ENCODE data around the gene SLC40A1.

The SLC40A1 gene

GRCh38 chr2:189595417-189595816 is 14.8 kb upstream of the SLC40A1 start:
- Histone ChIP-seq H3K36me3 (ENCODE audit: control insufficient read depth, insufficient read depth, low read length, severe bottlenecking) (no peaks in the 10 kb centered on the region), H3K9ac (ENCODE audit: low read length) (no peak overlapping the region), H3K4me3 (ENCODE audit: low read length) (no peak overlapping the region), H3K27me3 (replicated peaks; ENCODE audit: control insufficient read depth, insufficient read depth, low read length) (no peaks in the 10 kb centered on the region), H3K9me3 (ENCODE audit: control insufficient read depth, low read length) (no peaks in the 10 kb centered on the region), H3K4me1 (ENCODE audit: control insufficient read depth, insufficient read depth, low read length) (peaks cover 22% of the 10 kb centered on the region)
- DNase-seq (ENCODE audit: low read depth) = no peak

GRCh38 chr2:189594305-189594704 is 13.7 kb upstream of the SLC40A1 start:
- Histone ChIP-seq H3K36me3 (ENCODE audit: control insufficient read depth, insufficient read depth, low read length, severe bottlenecking) (no peaks in the 10 kb centered on the region), H3K9ac (ENCODE audit: low read length) (no peak overlapping the region), H3K4me3 (ENCODE audit: low read length) (no peak overlapping the region), H3K4me1 (ENCODE audit: control insufficient read depth, insufficient read depth, low read length) (peaks cover 14% of the 10 kb centered on the region), H3K9me3 (ENCODE audit: control insufficient read depth, low read length) (no peaks in the 10 kb centered on the region), H3K27me3 (replicated peaks; ENCODE audit: control insufficient read depth, insufficient read depth, low read length) (no peaks in the 10 kb centered on the region)
- no peak for DNase-seq (ENCODE audit: low read depth)

DNA sequence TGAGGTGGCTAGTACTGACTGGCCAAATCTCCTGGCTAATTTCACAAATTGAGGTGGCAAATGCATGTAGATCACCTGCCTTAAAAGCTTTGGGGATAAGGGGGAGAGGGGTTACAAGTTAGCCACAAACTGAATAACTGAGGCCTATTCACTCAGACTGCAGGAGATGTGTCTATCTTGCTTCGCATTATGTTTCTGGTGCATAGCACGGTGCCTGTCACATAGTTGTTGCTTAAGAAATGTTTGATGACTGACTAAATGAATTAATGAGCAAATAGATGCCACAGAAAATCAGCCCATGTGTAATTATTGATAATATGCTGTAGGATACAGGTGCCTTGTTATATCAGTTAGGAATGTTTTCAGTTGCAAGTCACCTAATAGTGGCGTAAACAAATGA is 12.5 kb upstream of the SLC40A1 start:
- DNase-seq (ENCODE audit: low read depth) = no peak
- no peaks in the 10 kb centered on the region for H3K36me3 ChIP-seq (ENCODE audit: control insufficient read depth, insufficient read depth, low read length, severe bottlenecking)
- H3K4me3 ChIP-seq (ENCODE audit: low read length) = no peak overlapping the region
- no peaks in the 10 kb centered on the region for H3K9me3 ChIP-seq (ENCODE audit: control insufficient read depth, low read length)
- no peak overlapping the region for H3K9ac ChIP-seq (ENCODE audit: low read length)
- H3K27me3 ChIP-seq (replicated peaks; ENCODE audit: control insufficient read depth, insufficient read depth, low read length) = no peaks in the 10 kb centered on the region
- H3K4me1 ChIP-seq (ENCODE audit: control insufficient read depth, insufficient read depth, low read length) = peaks cover 10% of the 10 kb centered on the region

- DNase-seq (ENCODE audit: low read depth) = no peak
- no peaks in the 10 kb centered on the region for H3K27me3 ChIP-seq (replicated peaks; ENCODE audit: control insufficient read depth, insufficient read depth, low read length)
Observed at GRCh38 chr2:189592353-189592984, 11.9 kb upstream of the SLC40A1 start.

DNA sequence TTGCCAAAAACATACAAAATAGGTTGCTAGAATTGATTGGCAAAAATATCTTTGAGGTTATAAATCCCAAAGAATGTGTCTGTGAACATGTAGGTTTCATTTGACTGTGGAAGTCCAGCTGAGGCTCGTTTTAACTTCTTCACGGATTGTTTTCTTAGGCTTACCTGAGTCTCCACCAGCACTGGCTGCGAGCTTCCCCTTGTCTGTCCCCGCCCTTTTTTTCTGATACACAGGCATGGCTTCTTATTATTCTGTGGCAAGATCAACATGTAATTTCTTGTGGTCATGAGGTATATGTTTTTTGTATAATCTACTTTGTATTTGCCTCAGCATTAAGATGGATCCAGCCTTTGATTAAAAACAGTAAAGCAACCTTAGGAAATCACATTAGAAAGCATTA is 7.2 kb upstream of the SLC40A1 start:
- Histone ChIP-seq H3K9me3 (ENCODE audit: control insufficient read depth, low read length) (no peaks in the 10 kb centered on the region), H3K36me3 (ENCODE audit: control insufficient read depth, insufficient read depth, low read length, severe bottlenecking) (no peaks in the 10 kb centered on the region), H3K27me3 (replicated peaks; ENCODE audit: control insufficient read depth, insufficient read depth, low read length) (peaks cover under 1% of the 10 kb centered on the region), H3K4me1 (ENCODE audit: control insufficient read depth, insufficient read depth, low read length) (peaks cover 14% of the 10 kb centered on the region), H3K4me3 (ENCODE audit: low read length) (no peak overlapping the region), H3K9ac (ENCODE audit: low read length) (no peak overlapping the region)
- no peak for DNase-seq (ENCODE audit: low read depth)

More at GRCh38 chr2:189592353-189592984, 11.9 kb upstream of the SLC40A1 start:
- peaks cover 10% of the 10 kb centered on the region for H3K4me1 ChIP-seq (ENCODE audit: control insufficient read depth, insufficient read depth, low read length)
- H3K9ac ChIP-seq (ENCODE audit: low read length) = no peak overlapping the region
- no peaks in the 10 kb centered on the region for H3K36me3 ChIP-seq (ENCODE audit: control insufficient read depth, insufficient read depth, low read length, severe bottlenecking)
- no peaks in the 10 kb centered on the region for H3K9me3 ChIP-seq (ENCODE audit: control insufficient read depth, low read length)
- no peak overlapping the region for H3K4me3 ChIP-seq (ENCODE audit: low read length)

- Histone ChIP-seq H3K27me3 (replicated peaks; ENCODE audit: control insufficient read depth, insufficient read depth, low read length) (peaks cover 3% of the 10 kb centered on the region), H3K36me3 (ENCODE audit: control insufficient read depth, insufficient read depth, low read length, severe bottlenecking) (no peaks in the 10 kb centered on the region), H3K4me3 (ENCODE audit: low read length) (no peak overlapping the region), H3K4me1 (ENCODE audit: control insufficient read depth, insufficient read depth, low read length) (peaks cover 4% of the 10 kb centered on the region), H3K9ac (ENCODE audit: low read length) (no peak overlapping the region), H3K9me3 (ENCODE audit: control insufficient read depth, low read length) (no peaks in the 10 kb centered on the region)
- no peak for DNase-seq (ENCODE audit: low read depth)
Observed at GRCh38 chr2:189585226-189585756, 4.7 kb upstream of the SLC40A1 start.

- no peaks in the 10 kb centered on the region for H3K9me3 ChIP-seq (ENCODE audit: control insufficient read depth, low read length)
- no peaks in the 10 kb centered on the region for H3K36me3 ChIP-seq (ENCODE audit: control insufficient read depth, insufficient read depth, low read length, severe bottlenecking)
- H3K4me3 ChIP-seq (ENCODE audit: low read length) = no peak overlapping the region
- no peak for DNase-seq (ENCODE audit: low read depth)
- H3K4me1 ChIP-seq (ENCODE audit: control insufficient read depth, insufficient read depth, low read length) = peaks cover 9% of the 10 kb centered on the region
- peaks cover 3% of the 10 kb centered on the region for H3K27me3 ChIP-seq (replicated peaks; ENCODE audit: control insufficient read depth, insufficient read depth, low read length)
- no peak overlapping the region for H3K9ac ChIP-seq (ENCODE audit: low read length)
Observed at GRCh38 chr2:189584686-189585085, 4.1 kb upstream of the SLC40A1 start.

- DNase-seq (ENCODE audit: low read depth) = no peak
- Histone ChIP-seq H3K9me3 (ENCODE audit: control insufficient read depth, low read length) (no peaks in the 10 kb centered on the region), H3K9ac (ENCODE audit: low read length) (no peak overlapping the region), H3K27me3 (replicated peaks; ENCODE audit: control insufficient read depth, insufficient read depth, low read length) (peaks cover 3% of the 10 kb centered on the region), H3K36me3 (ENCODE audit: control insufficient read depth, insufficient read depth, low read length, severe bottlenecking) (peaks cover 2% of the 10 kb centered on the region), H3K4me1 (ENCODE audit: control insufficient read depth, insufficient read depth, low read length) (peaks cover 17% of the 10 kb centered on the region), H3K4me3 (ENCODE audit: low read length) (no peak overlapping the region)
Observed at GRCh38 chr2:189583227-189584198, 2.9 kb upstream of the SLC40A1 start.

GRCh38 chr2:189582809-189583192 is 2.2 kb upstream of the SLC40A1 start:
- Histone ChIP-seq H3K9me3 (ENCODE audit: control insufficient read depth, low read length) (no peaks in the 10 kb centered on the region), H3K27me3 (replicated peaks; ENCODE audit: control insufficient read depth, insufficient read depth, low read length) (peaks cover 3% of the 10 kb centered on the region)
- no peak for DNase-seq (ENCODE audit: low read depth)

DNA sequence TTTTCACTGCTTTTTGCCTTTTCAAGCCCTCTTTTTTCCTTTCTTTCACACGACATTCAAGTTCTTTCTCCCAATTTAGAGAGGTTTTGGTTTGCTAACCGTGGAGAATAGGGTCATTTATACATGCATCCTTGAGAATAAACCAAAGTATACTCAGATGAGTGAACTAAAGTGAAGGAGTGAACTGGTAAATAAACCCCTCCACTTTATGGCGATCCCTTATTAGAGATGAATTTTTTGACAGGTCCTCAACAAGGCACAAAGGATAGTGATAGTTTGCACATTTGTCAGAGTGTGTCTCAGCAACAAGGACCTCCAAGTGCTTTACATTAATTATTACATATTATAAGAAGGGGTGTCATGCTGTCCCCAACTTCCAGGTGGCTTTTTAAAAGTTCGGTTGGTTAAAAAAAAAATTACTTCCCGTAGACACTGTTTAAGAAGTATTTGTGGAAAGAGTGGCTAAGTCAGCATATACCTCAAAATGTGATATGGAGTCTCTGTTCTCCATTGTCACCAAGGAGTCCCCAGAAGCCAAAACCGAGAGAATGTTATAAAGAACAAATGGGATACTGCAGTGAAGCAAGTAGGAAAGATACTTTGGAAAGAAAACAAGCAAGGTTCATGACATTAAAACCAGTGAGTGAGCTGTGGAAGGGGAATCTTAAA is 1.7 kb upstream of the SLC40A1 start:
- DNase-seq (ENCODE audit: low read depth) = no peak
- H3K27me3 ChIP-seq (replicated peaks; ENCODE audit: control insufficient read depth, insufficient read depth, low read length) = peaks cover 3% of the 10 kb centered on the region
- no peak overlapping the region for H3K4me3 ChIP-seq (ENCODE audit: low read length)
- H3K9ac ChIP-seq (ENCODE audit: low read length) = no peak overlapping the region
- no peaks in the 10 kb centered on the region for H3K9me3 ChIP-seq (ENCODE audit: control insufficient read depth, low read length)
- H3K36me3 ChIP-seq (ENCODE audit: control insufficient read depth, insufficient read depth, low read length, severe bottlenecking) = peaks cover 9% of the 10 kb centered on the region
- H3K4me1 ChIP-seq (ENCODE audit: control insufficient read depth, insufficient read depth, low read length) = peaks cover 25% of the 10 kb centered on the region

More at GRCh38 chr2:189582809-189583192, 2.2 kb upstream of the SLC40A1 start:
- no peak overlapping the region for H3K9ac ChIP-seq (ENCODE audit: low read length)
- peaks cover 23% of the 10 kb centered on the region for H3K4me1 ChIP-seq (ENCODE audit: control insufficient read depth, insufficient read depth, low read length)
- H3K4me3 ChIP-seq (ENCODE audit: low read length) = no peak overlapping the region
- peaks cover 7% of the 10 kb centered on the region for H3K36me3 ChIP-seq (ENCODE audit: control insufficient read depth, insufficient read depth, low read length, severe bottlenecking)
